Endodermal cell (in vitro differentiated cells): ENCODE results near the gene NRL. TPM values are rescaled to one million over a fixed set of nuclear protein-coding genes. Genes with fewer than 3 reads are reported as not detected.
A peak's percentile ranks its signal among the peaks of the same experiment; 100 is the strongest.

ENCODE experiments used
- DNase-seq: peaks from one replicate; pipeline ENCODE4 v3.0.0-alpha.2; 2017
- H3K27ac ChIP-seq: 2 replicates; pipeline ENCODE4 v1.5.1; 2013; ENCODE audit warnings: mild to moderate bottlenecking, low read depth, low read length, moderate library complexity
- H3K27me3 ChIP-seq: 2 replicates; pipeline ENCODE4 v1.6.1; 2013; ENCODE audit warnings: mild to moderate bottlenecking, low read length, moderate library complexity; ENCODE audit not compliant: insufficient read depth, control insufficient read depth, poor library complexity, severe bottlenecking
- H3K36me3 ChIP-seq: 2 replicates; pipeline ENCODE4 v1.7.0; 2013; ENCODE audit warnings: mild to moderate bottlenecking, low read length, moderate library complexity; ENCODE audit not compliant: control insufficient read depth, insufficient read depth
- H3K4me1 ChIP-seq: one replicate; pipeline ENCODE4 v1.7.0; 2013; ENCODE audit warnings: low read length; ENCODE audit not compliant: control insufficient read depth, insufficient read depth
- H3K4me3 ChIP-seq: 2 replicates; pipeline ENCODE4 v1.5.1; 2013; ENCODE audit warnings: mild to moderate bottlenecking, low read length, moderate library complexity
- H3K9ac ChIP-seq: 2 replicates; pipeline ENCODE4 v1.6.1; 2013; ENCODE audit warnings: mild to moderate bottlenecking, low read length, moderate library complexity; ENCODE audit not compliant: poor library complexity, severe bottlenecking; ENCODE audit errors: extremely low read depth
- H3K9me3 ChIP-seq: 2 replicates; pipeline ENCODE4 v1.6.1; 2013; ENCODE audit warnings: mild to moderate bottlenecking, low read length, moderate library complexity; ENCODE audit not compliant: control insufficient read depth
- H3K27ac Mint-ChIP-seq: 2 replicates; pipeline ENCODE4 v1.8.0; 2020; ENCODE audit warnings: mixed read lengths
- H3K27me3 Mint-ChIP-seq: 2 replicates; pipeline ENCODE4 v1.8.0; 2021; ENCODE audit warnings: mild to moderate bottlenecking, mixed read lengths; ENCODE audit not compliant: insufficient read depth
- H3K36me3 Mint-ChIP-seq: 2 replicates; pipeline ENCODE4 v1.8.0; 2020; ENCODE audit warnings: low read depth, mixed read lengths
- H3K4me1 Mint-ChIP-seq: 2 replicates; pipeline ENCODE4 v1.8.0; 2020; ENCODE audit warnings: mixed read lengths
- H3K4me3 Mint-ChIP-seq: 2 replicates; pipeline ENCODE4 v1.8.0; 2020; ENCODE audit warnings: mild to moderate bottlenecking, moderate library complexity, mixed read lengths
- H3K9me3 Mint-ChIP-seq: 2 replicates; pipeline ENCODE4 v1.8.0; 2020; ENCODE audit warnings: mild to moderate bottlenecking, mixed read lengths
- CTCF ChIP-seq: fragments of 200-600 bp; sonication (generic); conservative IDR thresholded peaks from 2 replicates; pipeline ENCODE4 v1.5.0; 2021; ENCODE audit warnings: antibody characterized with exemption, mild to moderate bottlenecking
- WGBS, 2 experiments: methylation state at CpG; one replicate each; pipeline versions ENCODE4 v1.1.5 to v1.1.7; 2013; ENCODE audit warnings: missing lambda C conversion rate in 2 of 2, mixed read lengths in 1 of 2; ENCODE audit not compliant: insufficient coverage in 1 of 2, insufficient read length in 1 of 2; 5-methylcytosine and 5-hydroxymethylcytosine counted together
- total RNA-seq, 2 donors: library from RNA; stranded (reverse); fragmentation: NEBNext Ultra II Directional in 1 of 2; extraction: Animal tissue kit (Norgen Biotek cat#: 25700) in 1 of 2; gene quantifications; 2 replicates in 1 of 2; 3 replicates in 1 of 2; pipeline ENCODE4 v1.2.1, GENCODE V29; 2021

Gene NRL
- total RNA-seq, 2 donors from 2014 or later: 1.9 TPM

- Mint-ChIP-seq H3K27me3 (peaks cover 24% of the 10 kb centered on the region), H3K4me3 (no peak overlapping the region), H3K36me3 (no peaks in the 10 kb centered on the region), H3K9me3 (no peaks in the 10 kb centered on the region), H3K27ac (no peak overlapping the region), H3K4me1 (peaks cover 37% of the 10 kb centered on the region)
- no peak for TF ChIP-seq CTCF
- Histone ChIP-seq H3K27ac (no peak overlapping the region), H3K9ac (no peak overlapping the region), H3K4me3 (peak overlapping the region; percentile 30), H3K4me1 (peaks cover 16% of the 10 kb centered on the region), H3K9me3 (no peaks in the 10 kb centered on the region), H3K36me3 (no peaks in the 10 kb centered on the region), H3K27me3 (peaks cover 27% of the 10 kb centered on the region)
- 90 to 100% methylated on average over 1 of the region's 1 CpG for WGBS, 2 experiments
- no peak for DNase-seq
These were observed 27.7 kb downstream of the NRL start for GRCh38 chr14:24087004-24087403.

- Histone ChIP-seq H3K36me3 (no peaks in the 10 kb centered on the region), H3K4me1 (peaks cover 19% of the 10 kb centered on the region), H3K4me3 (peak overlapping the region; percentile 30), H3K9ac (no peak overlapping the region), H3K27me3 (peaks cover 30% of the 10 kb centered on the region), H3K9me3 (no peaks in the 10 kb centered on the region), H3K27ac (no peak overlapping the region)
- Mint-ChIP-seq H3K9me3 (no peaks in the 10 kb centered on the region), H3K27ac (peak overlapping the region; percentile 13), H3K27me3 (peaks cover 27% of the 10 kb centered on the region), H3K4me1 (peaks cover 38% of the 10 kb centered on the region), H3K4me3 (no peak overlapping the region), H3K36me3 (no peaks in the 10 kb centered on the region)
- DNase-seq: no peak
- no peak for TF ChIP-seq CTCF
- WGBS, 2 experiments: 42 to 50% methylated on average over 3 of the region's 3 CpGs
These were observed 28.4 kb downstream of the NRL start for GRCh38 chr14:24086193-24086955.

GRCh38 chr14:24085215-24085614 lies 29.5 kb downstream of the NRL start:
- no peak for DNase-seq
- no peaks in the 10 kb centered on the region for H3K36me3 ChIP-seq
- H3K27ac ChIP-seq: no peak overlapping the region
- peaks cover 37% of the 10 kb centered on the region for H3K27me3 ChIP-seq
- no peak for TF ChIP-seq CTCF
- Mint-ChIP-seq H3K9me3 (no peaks in the 10 kb centered on the region), H3K4me3 (no peak overlapping the region), H3K4me1 (peaks cover 37% of the 10 kb centered on the region), H3K36me3 (no peaks in the 10 kb centered on the region), H3K27me3 (peaks cover 34% of the 10 kb centered on the region), H3K27ac (no peak overlapping the region)
- peaks cover 23% of the 10 kb centered on the region for H3K4me1 ChIP-seq
- H3K9me3 ChIP-seq: no peaks in the 10 kb centered on the region
- 92 to 94% methylated on average over 3 of the region's 3 CpGs for WGBS, 2 experiments
- no peak overlapping the region for H3K4me3 ChIP-seq
- H3K9ac ChIP-seq: no peak overlapping the region
